Adrenal gland (tissue), 12 donors: ENCODE data around the gene ABI3BP. TPM values are rescaled to one million over a fixed set of nuclear protein-coding genes. Genes with fewer than 3 reads are reported as not detected.

ENCODE experiments used
- DNase-seq, 7 donors: peaks; one replicate each; pipeline ENCODE4 v3.0.0-alpha.2; 2019 to 2020
- H3K27ac ChIP-seq, 5 donors: fragments of 200-600 bp; sonication (generic) in 4 of 5; 1 replicate in 3 of 5; 2 replicates in 2 of 5; pipeline versions ENCODE4 v1.5.1 to v1.8.0; 2016 to 2020; ENCODE audit warnings: mild to moderate bottlenecking in 1 of 5
- H3K27me3 ChIP-seq: fragments of 200-600 bp; 2 replicates; pipeline ENCODE4 v1.8.0; 2021
- H3K36me3 ChIP-seq, 2 donors: fragments of 200-600 bp; replicated peaks in 1 of 2; 1 replicate in 1 of 2; 2 replicates in 1 of 2; pipeline versions ENCODE4 v1.5.1 to v1.8.0; 2018 to 2022
- H3K4me1 ChIP-seq, 2 donors: fragments of 200-600 bp; replicated peaks in 1 of 2; 1 replicate in 1 of 2; 2 replicates in 1 of 2; pipeline versions ENCODE4 v1.5.1 to v1.8.0; 2018 to 2021
- H3K4me3 ChIP-seq, 4 donors: fragments of 200-600 bp; sonication (generic) in 3 of 4; one replicate each; pipeline ENCODE4 v1.5.1; 2016 to 2018
- H3K9me3 ChIP-seq, 3 donors: fragments of 200-600 bp; sonication (generic) in 1 of 3; replicated peaks in 1 of 3; 1 replicate in 2 of 3; 2 replicates in 1 of 3; pipeline versions ENCODE4 v1.5.1 to v1.8.0; 2016 to 2021
- POLR2A ChIP-seq, 2 donors: fragments of 450-650 bp; IDR thresholded peaks; one replicate each; pipeline ENCODE4 v1.6.1; 2017; ENCODE audit warnings: antibody characterized with exemption in 2 of 2, mild to moderate bottlenecking in 2 of 2, moderate library complexity in 1 of 2
- WGBS, 4 donors: extraction: QIAGEN DNeasy Blood & Tissue Kit in 2 of 4; methylation state at CpG; one replicate each; pipeline versions ENCODE4 v1.1.5 to v1.1.7; 2013 to 2017; 5-methylcytosine and 5-hydroxymethylcytosine counted together
- intact Hi-C, 2 donors: fragments of 100-400 bp; cut with DNase I; formaldehyde crosslinking; loops; one replicate each; pipeline versions ENCODE4 v1.14.1 to v1.15.0; 2022 to 2023
- polyA plus RNA-seq, 3 donors: library from polyadenylated mRNA; stranded (reverse); fragments of 200-250 nt in 2 of 3; fragments of 350-450 nt in 1 of 3; fragmentation: Illumina TruSeq in 1 of 3; extraction: RNeasy Lipid Tissue Mini Kit (QIAGEN cat#74804) in 1 of 3; gene quantifications; one replicate each; pipeline ENCODE4 v1.2.3, GENCODE V29; 2013 to 2014
- total RNA-seq, 9 donors: library from RNA; depleted of rRNA in 4 of 9; stranded (reverse); fragments of >200 nt in 4 of 9; fragments of 120-200 nt in 1 of 9; fragmentation: NEBNext Ultra II Directional in 1 of 9; extraction: Animal tissue kit (Norgen Biotek cat#: 25700) in 1 of 9; gene quantifications; one replicate each; pipeline versions ENCODE4 v1.1.0 to v1.2.4, GENCODE V29; 2013 to 2023
- TF ChIP-seq, protein P1 (sequence below), 6 experiments: fragments of 450-650 bp in 4 of 6; fragments of 200-600 bp in 2 of 6; sonication (generic) in 1 of 6; IDR thresholded peaks; 1 replicate in 5 of 6; 2 replicates in 1 of 6; pipeline versions ENCODE4 v1.5.1 to v1.8.0; 2016 to 2021; ENCODE audit warnings: antibody characterized with exemption in 6 of 6, mild to moderate bottlenecking in 2 of 6, moderate library complexity in 1 of 6
- donor health status: healthy with polysubstance abuse.
- donor health status: Bipolar disorder and iron deficiency.
- donor health status: DM: yes; HTN: yes; CAD: no.
- donor health status: DM: no; HTN: no; CAD: no.
- donor health status: DM: no; HTN: no; CAD: no.
- donor health status: DM: yes; HTN: yes; CAD: no.

ABI3BP gene
- total and polyA plus RNA-seq, 12 donors, result 3.4 to 50.3 (median 18.7) TPM

DNA sequence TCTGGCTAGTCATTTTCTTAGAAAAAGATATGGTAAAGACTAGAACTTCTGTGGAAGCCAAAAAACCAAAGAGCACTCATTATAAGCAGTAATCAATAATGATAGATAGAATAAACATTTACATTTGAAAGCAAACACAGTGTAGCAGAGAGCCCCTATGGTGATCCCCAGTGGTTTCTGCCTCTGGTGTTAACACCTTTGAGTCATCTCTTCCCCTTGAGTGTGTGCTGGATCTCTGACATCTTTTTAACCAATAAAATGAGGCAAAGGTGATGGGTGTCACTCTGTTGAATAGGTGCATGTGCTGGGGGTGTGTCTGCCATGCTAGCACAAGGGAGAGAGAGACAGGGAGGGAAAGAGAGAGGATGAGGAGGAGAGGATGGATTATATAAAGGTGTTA lies 162.3 kb downstream of the ABI3BP start:
- no peak for DNase-seq
- H3K36me3 ChIP-seq, result no peaks in the 10 kb centered on the region
- intact Hi-C loops, result no loop called here

GRCh38 chr3:100825574-100825973 lies 167.6 kb downstream of the ABI3BP start:
- no peak overlapping the region for H3K27ac ChIP-seq
- H3K9me3 ChIP-seq, result no peaks in the 10 kb centered on the region
- no peak for DNase-seq
- H3K27me3 ChIP-seq, result no peaks in the 10 kb centered on the region
- H3K4me1 ChIP-seq, result no peaks in the 10 kb centered on the region
- intact Hi-C loops, result no loop called here
- H3K36me3 ChIP-seq, result no peaks in the 10 kb centered on the region
- no peak overlapping the region for H3K4me3 ChIP-seq
- no peak for TF ChIP-seq POLR2A (IDR thresholded peaks at IDR 0.05)
- TF ChIP-seq, protein P1, sequence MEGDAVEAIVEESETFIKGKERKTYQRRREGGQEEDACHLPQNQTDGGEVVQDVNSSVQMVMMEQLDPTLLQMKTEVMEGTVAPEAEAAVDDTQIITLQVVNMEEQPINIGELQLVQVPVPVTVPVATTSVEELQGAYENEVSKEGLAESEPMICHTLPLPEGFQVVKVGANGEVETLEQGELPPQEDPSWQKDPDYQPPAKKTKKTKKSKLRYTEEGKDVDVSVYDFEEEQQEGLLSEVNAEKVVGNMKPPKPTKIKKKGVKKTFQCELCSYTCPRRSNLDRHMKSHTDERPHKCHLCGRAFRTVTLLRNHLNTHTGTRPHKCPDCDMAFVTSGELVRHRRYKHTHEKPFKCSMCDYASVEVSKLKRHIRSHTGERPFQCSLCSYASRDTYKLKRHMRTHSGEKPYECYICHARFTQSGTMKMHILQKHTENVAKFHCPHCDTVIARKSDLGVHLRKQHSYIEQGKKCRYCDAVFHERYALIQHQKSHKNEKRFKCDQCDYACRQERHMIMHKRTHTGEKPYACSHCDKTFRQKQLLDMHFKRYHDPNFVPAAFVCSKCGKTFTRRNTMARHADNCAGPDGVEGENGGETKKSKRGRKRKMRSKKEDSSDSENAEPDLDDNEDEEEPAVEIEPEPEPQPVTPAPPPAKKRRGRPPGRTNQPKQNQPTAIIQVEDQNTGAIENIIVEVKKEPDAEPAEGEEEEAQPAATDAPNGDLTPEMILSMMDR (IDR thresholded peaks at IDR 0.05), result no peak
- 21 to 44% (median 42%) methylated on average over 3 of the region's 3 CpGs for WGBS, 4 donors

More for the DNA sequence above, 162.3 kb downstream of the ABI3BP start:
- Histone ChIP-seq H3K4me3 (no peak overlapping the region), H3K4me1 (no peaks in the 10 kb centered on the region), H3K27me3 (no peaks in the 10 kb centered on the region), H3K27ac (no peak overlapping the region), H3K9me3 (no peaks in the 10 kb centered on the region)
- TF ChIP-seq POLR2A (IDR thresholded peaks at IDR 0.05), result no peak
- TF ChIP-seq, protein P1 (IDR thresholded peaks at IDR 0.05), result no peak

DNA sequence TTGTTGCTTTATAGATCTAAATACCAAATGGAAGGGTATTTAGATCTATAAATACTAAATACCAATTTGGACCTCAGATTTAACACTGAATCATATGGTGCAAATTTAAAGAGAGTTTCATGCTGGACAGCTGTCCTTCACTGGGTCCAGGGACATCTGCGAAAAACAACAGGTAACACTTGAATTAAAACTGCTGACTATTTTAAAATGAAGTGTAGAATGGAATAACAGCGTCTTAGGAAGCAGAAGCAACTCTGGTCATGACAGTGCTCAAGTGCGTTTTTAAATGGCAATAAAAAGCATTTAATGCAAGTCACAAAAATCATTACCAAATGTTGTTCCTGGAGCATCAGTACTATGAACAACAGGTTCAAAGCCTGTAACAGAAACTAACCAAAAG lies 177.6 kb downstream of the ABI3BP start:
- Histone ChIP-seq H3K36me3 (no peaks in the 10 kb centered on the region), H3K4me3 (no peak overlapping the region), H3K27me3 (no peaks in the 10 kb centered on the region), H3K27ac (no peak overlapping the region), H3K9me3 (no peaks in the 10 kb centered on the region), H3K4me1 (no peaks in the 10 kb centered on the region)
- TF ChIP-seq POLR2A (IDR thresholded peaks at IDR 0.05), result no peak
- TF ChIP-seq, protein P1 (IDR thresholded peaks at IDR 0.05), result no peak
- intact Hi-C loops, result no loop called here
- DNase-seq, result no peak
- WGBS, 4 donors, result 80 to 87% (median 83%) methylated on average over 3 of the region's 3 CpGs

DNA sequence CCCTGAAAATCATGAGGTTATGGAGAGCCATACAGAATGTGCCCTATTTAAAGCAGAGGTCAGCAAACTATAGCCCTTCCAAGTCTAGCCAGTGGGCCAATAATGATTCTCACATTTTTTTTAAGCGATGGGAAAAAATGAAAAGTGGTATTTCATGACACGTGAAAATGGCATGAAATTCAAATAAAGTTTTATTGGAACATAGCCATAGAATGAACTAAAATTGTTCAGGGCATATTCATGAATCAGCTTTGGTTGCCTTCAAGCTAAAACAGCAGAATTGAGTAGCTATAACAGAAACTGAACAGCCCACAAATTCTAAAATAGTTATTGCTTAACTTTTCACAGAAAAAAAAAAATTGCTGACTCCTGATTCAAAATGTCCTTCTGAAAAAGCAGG lies 179.4 kb downstream of the ABI3BP start:
- TF ChIP-seq POLR2A (IDR thresholded peaks at IDR 0.05), result no peak
- no peak overlapping the region for H3K4me3 ChIP-seq
- WGBS, 4 donors, result 84 to 95% (median 85%) methylated on average over 2 of the region's 2 CpGs
- H3K36me3 ChIP-seq, result no peaks in the 10 kb centered on the region
- no peaks in the 10 kb centered on the region for H3K9me3 ChIP-seq
- H3K4me1 ChIP-seq, result no peaks in the 10 kb centered on the region
- intact Hi-C loops, result no loop called here
- H3K27ac ChIP-seq, result no peak overlapping the region
- no peaks in the 10 kb centered on the region for H3K27me3 ChIP-seq
- no peak for DNase-seq

- H3K27ac ChIP-seq, result no peak overlapping the region
- no peak for DNase-seq
- WGBS, 4 donors, result 71 to 86% (median 81%) methylated on average over 6 of the region's 6 CpGs
- intact Hi-C loops, result no loop called here
- no peaks in the 10 kb centered on the region for H3K9me3 ChIP-seq
- H3K27me3 ChIP-seq, result no peaks in the 10 kb centered on the region
- H3K4me3 ChIP-seq, result no peak overlapping the region
- no peaks in the 10 kb centered on the region for H3K36me3 ChIP-seq
- no peaks in the 10 kb centered on the region for H3K4me1 ChIP-seq
- TF ChIP-seq, protein P1 (IDR thresholded peaks at IDR 0.05), result no peak
- TF ChIP-seq POLR2A (IDR thresholded peaks at IDR 0.05), result no peak
These were observed 181.3 kb downstream of the ABI3BP start for GRCh38 chr3:100811779-100812507.
